Parathyroid adenoma (tissue), 2 donors: Measurements from ENCODE around the gene SIL1.
"Not testable (repeated sequence)": the region's sequence is repeated elsewhere in the genome, so short reads cannot be mapped to it uniquely, and the experiment has no call there.

Experiments used
- H2AFZ ChIP-seq: fragments of 300-600 bp; sonication (generic); one replicate; pipeline ENCODE4 v1.7.0; 2017; ENCODE audit warnings: antibody characterized with exemption, mild to moderate bottlenecking
- H3K27ac ChIP-seq: fragments of 300-600 bp; sonication (generic); one replicate; pipeline ENCODE4 v1.7.0; 2017
- H3K27me3 ChIP-seq: fragments of 300-600 bp; sonication (generic); one replicate; pipeline ENCODE4 v1.7.0; 2017; ENCODE audit warnings: low read length; ENCODE audit not compliant: control insufficient read depth, insufficient read depth
- H3K36me3 ChIP-seq: fragments of 300-600 bp; sonication (generic); one replicate; pipeline ENCODE4 v1.7.0; 2017; ENCODE audit warnings: low read length; ENCODE audit not compliant: control insufficient read depth, insufficient read depth
- H3K4me1 ChIP-seq: fragments of 300-600 bp; sonication (generic); one replicate; pipeline ENCODE4 v1.7.0; 2017; ENCODE audit warnings: control low read depth
- H3K4me2 ChIP-seq: fragments of 300-600 bp; sonication (generic); one replicate; pipeline ENCODE4 v1.7.0; 2017; ENCODE audit warnings: low read length
- H3K4me3 ChIP-seq: fragments of 300-600 bp; sonication (generic); one replicate; pipeline ENCODE4 v1.7.0; 2017; ENCODE audit warnings: low read depth, low read length
- H3K79me2 ChIP-seq: fragments of 300-600 bp; sonication (generic); one replicate; pipeline ENCODE4 v1.7.0; 2017; ENCODE audit warnings: control low read depth
- H3K9ac ChIP-seq: fragments of 300-600 bp; sonication (generic); one replicate; pipeline ENCODE4 v1.7.0; 2017; ENCODE audit warnings: mild to moderate bottlenecking
- H3K9me3 ChIP-seq: fragments of 300-600 bp; sonication (generic); one replicate; pipeline ENCODE4 v1.7.0; 2017; ENCODE audit warnings: low read length; ENCODE audit not compliant: control insufficient read depth
- CTCF ChIP-seq: fragments of 300-600 bp; sonication (generic); IDR thresholded peaks from one replicate; pipeline ENCODE4 v1.7.0; 2017; ENCODE audit warnings: antibody characterized with exemption, mild to moderate bottlenecking
- donor health status: primary hyperparathyroidism.

The SIL1 gene

GRCh38 chr5:139120521-139120920 lies 77.6 kb downstream of the SIL1 start:
- H3K27me3 ChIP-seq, result no peaks in the 10 kb centered on the region
- no peak for TF ChIP-seq CTCF
- no peak overlapping the region for H3K4me2 ChIP-seq
- no peak overlapping the region for H2AFZ ChIP-seq
- H3K79me2 ChIP-seq, result no peaks in the 10 kb centered on the region
- H3K27ac ChIP-seq, result no peak overlapping the region
- H3K4me1 ChIP-seq, result no peaks in the 10 kb centered on the region
- no peak overlapping the region for H3K9ac ChIP-seq
- no peak overlapping the region for H3K4me3 ChIP-seq
- H3K9me3 ChIP-seq, result no peaks in the 10 kb centered on the region
- no peaks in the 10 kb centered on the region for H3K36me3 ChIP-seq

- H3K9ac ChIP-seq, result no peak overlapping the region
Observed at GRCh38 chr5:139118804-139119203, 79.4 kb downstream of the SIL1 start.

GRCh38 chr5:139117342-139117884 lies 80.8 kb downstream of the SIL1 start:
- Histone ChIP-seq H3K27ac (no peak overlapping the region), H3K9ac (no peak overlapping the region), H3K4me2 (no peak overlapping the region), H3K36me3 (no peaks in the 10 kb centered on the region), H2AFZ (no peak overlapping the region), H3K79me2 (no peaks in the 10 kb centered on the region), H3K4me3 (no peak overlapping the region), H3K9me3 (no peaks in the 10 kb centered on the region), H3K4me1 (no peaks in the 10 kb centered on the region), H3K27me3 (no peaks in the 10 kb centered on the region)
- no peak for TF ChIP-seq CTCF

More at GRCh38 chr5:139118804-139119203, 79.4 kb downstream of the SIL1 start:
- no peak for TF ChIP-seq CTCF
- Histone ChIP-seq H3K4me3 (no peak overlapping the region), H3K4me2 (no peak overlapping the region), H2AFZ (no peak overlapping the region), H3K79me2 (no peaks in the 10 kb centered on the region), H3K4me1 (no peaks in the 10 kb centered on the region), H3K36me3 (no peaks in the 10 kb centered on the region), H3K9me3 (no peaks in the 10 kb centered on the region), H3K27me3 (no peaks in the 10 kb centered on the region), H3K27ac (no peak overlapping the region)

- Histone ChIP-seq H3K36me3 (no peaks in the 10 kb centered on the region), H3K9ac (no peak overlapping the region), H3K9me3 (no peaks in the 10 kb centered on the region), H3K4me2 (no peak overlapping the region), H3K4me3 (no peak overlapping the region), H3K27me3 (no peaks in the 10 kb centered on the region), H2AFZ (no peak overlapping the region), H3K79me2 (no peaks in the 10 kb centered on the region), H3K27ac (no peak overlapping the region), H3K4me1 (no peaks in the 10 kb centered on the region)
- no peak for TF ChIP-seq CTCF
Observed at GRCh38 chr5:139116100-139116655, 82.0 kb downstream of the SIL1 start.

GRCh38 chr5:139113892-139114291 lies 84.3 kb downstream of the SIL1 start:
- Histone ChIP-seq H3K36me3 (no peaks in the 10 kb centered on the region), H3K27ac (no peak overlapping the region), H3K4me2 (no peak overlapping the region), H3K27me3 (no peaks in the 10 kb centered on the region), H2AFZ (no peak overlapping the region), H3K79me2 (no peaks in the 10 kb centered on the region), H3K9ac (no peak overlapping the region), H3K9me3 (no peaks in the 10 kb centered on the region), H3K4me3 (no peak overlapping the region), H3K4me1 (no peaks in the 10 kb centered on the region)
- TF ChIP-seq CTCF, result no peak

GRCh38 chr5:139112362-139112761 lies 85.8 kb downstream of the SIL1 start:
- H3K27ac ChIP-seq, H3K4me1 ChIP-seq, H3K79me2 ChIP-seq, H3K27me3 ChIP-seq, H3K4me3 ChIP-seq, H3K36me3 ChIP-seq, H2AFZ ChIP-seq, H3K4me2 ChIP-seq, H3K9me3 ChIP-seq, H3K9ac ChIP-seq: not testable (repeated sequence)
